Measurements from ENCODE around the gene ANO1.

DNA sequence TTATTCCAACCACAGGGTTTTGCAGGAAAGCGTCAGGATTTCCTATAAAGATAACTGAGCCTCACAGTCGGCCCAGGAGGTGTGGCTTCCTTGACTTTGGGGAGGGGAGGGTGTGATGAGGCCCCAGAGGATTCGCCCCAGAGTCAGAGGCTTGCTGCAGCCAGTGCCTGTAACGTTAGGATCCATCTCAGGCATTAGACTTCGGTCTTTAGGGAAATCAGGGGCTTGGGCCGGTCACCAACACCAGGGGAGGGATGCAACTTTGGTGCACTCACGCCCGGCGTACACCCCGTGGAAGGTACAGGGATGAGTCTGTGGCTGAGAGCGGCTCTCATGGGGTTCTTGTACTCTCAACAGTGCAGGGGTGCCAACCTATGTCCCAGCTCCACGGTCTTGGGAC, 5.7 kb upstream of the ANO1 start:
- TF ChIP-seq, protein P1, sequence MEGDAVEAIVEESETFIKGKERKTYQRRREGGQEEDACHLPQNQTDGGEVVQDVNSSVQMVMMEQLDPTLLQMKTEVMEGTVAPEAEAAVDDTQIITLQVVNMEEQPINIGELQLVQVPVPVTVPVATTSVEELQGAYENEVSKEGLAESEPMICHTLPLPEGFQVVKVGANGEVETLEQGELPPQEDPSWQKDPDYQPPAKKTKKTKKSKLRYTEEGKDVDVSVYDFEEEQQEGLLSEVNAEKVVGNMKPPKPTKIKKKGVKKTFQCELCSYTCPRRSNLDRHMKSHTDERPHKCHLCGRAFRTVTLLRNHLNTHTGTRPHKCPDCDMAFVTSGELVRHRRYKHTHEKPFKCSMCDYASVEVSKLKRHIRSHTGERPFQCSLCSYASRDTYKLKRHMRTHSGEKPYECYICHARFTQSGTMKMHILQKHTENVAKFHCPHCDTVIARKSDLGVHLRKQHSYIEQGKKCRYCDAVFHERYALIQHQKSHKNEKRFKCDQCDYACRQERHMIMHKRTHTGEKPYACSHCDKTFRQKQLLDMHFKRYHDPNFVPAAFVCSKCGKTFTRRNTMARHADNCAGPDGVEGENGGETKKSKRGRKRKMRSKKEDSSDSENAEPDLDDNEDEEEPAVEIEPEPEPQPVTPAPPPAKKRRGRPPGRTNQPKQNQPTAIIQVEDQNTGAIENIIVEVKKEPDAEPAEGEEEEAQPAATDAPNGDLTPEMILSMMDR (IDR thresholded peaks at IDR 0.05; ENCODE audit: low read depth, low read length), result no peak
- TF ChIP-seq EZH2phosphoT487 (IDR thresholded peaks at IDR 0.05; ENCODE audit: low read depth), result no peak

All from OCI-LY3 (cell line).